ENCODE data around the gene MDFI. TPM values are rescaled to one million over a fixed set of nuclear protein-coding genes. Genes with fewer than 3 reads are reported as not detected.

Gene MDFI
- total and polyA plus RNA-seq, 4 donors = 40.6 to 155 (median 151) TPM

DNA sequence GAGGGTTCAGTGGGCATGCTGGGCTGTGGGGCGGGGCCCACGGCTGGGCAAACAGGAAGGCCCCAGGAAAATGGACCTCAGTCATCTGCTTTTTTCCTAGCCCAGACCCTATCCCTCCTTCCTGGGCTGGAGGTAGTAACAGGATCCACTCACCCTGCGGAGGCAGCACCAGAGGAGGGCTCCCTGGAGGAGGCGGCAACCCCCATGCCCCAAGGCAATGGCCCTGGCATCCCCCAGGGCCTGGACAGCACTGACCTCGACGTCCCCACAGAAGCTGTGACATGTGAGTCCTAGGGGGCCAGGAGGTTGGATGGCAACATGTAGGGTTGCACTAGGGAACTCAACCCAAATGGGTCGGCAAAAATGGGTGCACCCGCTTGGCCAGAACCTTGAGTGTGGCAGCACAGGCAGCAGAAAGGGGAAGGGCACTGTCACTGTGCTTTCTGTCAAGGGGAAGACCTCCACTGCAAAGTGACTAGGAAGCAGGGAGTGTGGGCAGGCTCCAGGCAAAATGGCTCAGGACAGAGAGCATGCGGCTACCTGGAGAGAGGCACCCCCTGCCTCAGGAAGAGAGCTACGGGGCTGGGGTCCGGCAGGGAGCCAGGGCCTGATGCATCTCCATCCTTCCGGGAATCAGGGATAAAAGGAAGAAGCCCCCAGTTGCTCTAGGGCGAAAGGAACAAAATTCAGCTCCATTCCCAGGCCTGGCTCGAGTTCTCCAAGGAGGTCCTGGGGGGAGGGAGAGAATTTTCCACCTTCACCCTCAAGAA, 7.9 kb downstream of the MDFI start:
- Histone ChIP-seq H3K27me3 (ENCODE audit: control insufficient read depth, insufficient read depth, low read length) (peaks cover 2% of the 10 kb centered on the region), H3K4me3 (ENCODE audit: low read depth, low read length) (no peak overlapping the region), H3K36me3 (ENCODE audit: control insufficient read depth, insufficient read depth, low read length) (peaks cover 64% of the 10 kb centered on the region), H3K27ac (ENCODE audit: low read depth, low read length) (no peak overlapping the region), H3K9me3 (ENCODE audit: control insufficient read depth, insufficient read depth, low read length) (no peaks in the 10 kb centered on the region), H3K4me1 (ENCODE audit: control insufficient read depth, insufficient read depth, low read length) (peaks cover 69% of the 10 kb centered on the region)
- DNase-seq (ENCODE audit: low read depth in 4 of 6, low spot score in 6 of 6) = no peak
- 69% methylated on average over 10 of the region's 14 CpGs for WGBS (ENCODE audit: insufficient coverage)

DNA sequence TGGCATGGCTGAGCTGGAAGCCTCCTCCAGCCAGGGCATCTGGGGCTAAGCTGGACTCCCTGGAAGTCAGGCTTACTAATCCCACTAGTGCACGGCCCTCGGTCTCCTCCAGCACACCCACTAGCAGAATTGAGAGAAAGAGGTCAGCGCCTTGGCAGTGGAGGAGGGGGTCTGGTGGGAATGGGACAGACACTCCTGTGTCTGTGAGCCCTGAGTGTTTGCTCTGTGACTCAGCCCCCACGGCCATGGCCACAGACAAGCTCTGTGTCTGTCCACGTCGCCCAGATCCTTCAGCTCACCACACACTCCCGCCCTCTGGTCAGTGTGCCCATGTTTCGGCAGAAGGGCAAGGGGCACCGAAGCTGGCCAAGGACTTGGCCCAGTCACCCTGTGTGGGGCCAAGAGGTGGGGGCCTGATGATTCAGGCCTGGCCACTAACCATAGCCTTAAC, 8.8 kb downstream of the MDFI start:
- Histone ChIP-seq H3K36me3 (ENCODE audit: control insufficient read depth, insufficient read depth, low read length) (peaks cover 73% of the 10 kb centered on the region), H3K4me3 (ENCODE audit: low read depth, low read length) (no peak overlapping the region)

DNA sequence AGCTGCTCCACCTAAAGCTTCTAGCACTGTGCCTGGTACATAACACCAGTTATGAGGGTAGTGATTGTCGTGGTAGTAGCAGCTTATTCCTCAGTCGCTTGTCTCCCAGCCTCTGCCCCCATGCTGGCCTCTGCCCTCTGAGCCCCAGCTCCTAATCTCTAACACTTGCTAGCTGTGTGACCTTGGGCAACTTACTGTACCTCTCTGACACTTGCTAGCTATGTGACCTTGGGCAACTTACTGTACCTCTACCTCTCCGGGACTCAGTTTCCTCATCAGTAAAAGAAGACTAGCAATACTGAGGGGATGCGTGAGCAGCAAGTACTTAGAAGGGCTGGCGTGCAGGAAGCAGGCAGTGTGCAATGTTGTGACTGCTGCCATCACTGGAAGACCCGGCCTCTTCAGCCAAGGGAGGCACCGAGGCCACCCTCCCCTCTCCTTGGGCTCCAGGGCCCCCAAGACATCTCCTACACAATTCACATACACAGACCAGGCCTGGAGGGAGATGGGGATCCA, 9.9 kb downstream of the MDFI start:
- Histone ChIP-seq H3K27ac (ENCODE audit: low read depth, low read length) (no peak overlapping the region), H3K4me3 (ENCODE audit: low read depth, low read length) (no peak overlapping the region), H3K27me3 (ENCODE audit: control insufficient read depth, insufficient read depth, low read length) (peaks cover 2% of the 10 kb centered on the region), H3K4me1 (ENCODE audit: control insufficient read depth, insufficient read depth, low read length) (peaks cover 54% of the 10 kb centered on the region), H3K36me3 (ENCODE audit: control insufficient read depth, insufficient read depth, low read length) (peaks cover 75% of the 10 kb centered on the region), H3K9me3 (ENCODE audit: control insufficient read depth, insufficient read depth, low read length) (no peaks in the 10 kb centered on the region)
- DNase-seq (ENCODE audit: low read depth in 4 of 6, low spot score in 6 of 6) = no peak
- 81% methylated on average over 4 of the region's 7 CpGs for WGBS (ENCODE audit: insufficient coverage)

More for the DNA sequence above, 8.8 kb downstream of the MDFI start:
- no peak for DNase-seq (ENCODE audit: low read depth in 4 of 6, low spot score in 6 of 6)
- peaks cover 63% of the 10 kb centered on the region for H3K4me1 ChIP-seq (ENCODE audit: control insufficient read depth, insufficient read depth, low read length)
- peaks cover 2% of the 10 kb centered on the region for H3K27me3 ChIP-seq (ENCODE audit: control insufficient read depth, insufficient read depth, low read length)
- no peak overlapping the region for H3K27ac ChIP-seq (ENCODE audit: low read depth, low read length)
- 87% methylated on average over 5 of the region's 9 CpGs for WGBS (ENCODE audit: insufficient coverage)
- no peaks in the 10 kb centered on the region for H3K9me3 ChIP-seq (ENCODE audit: control insufficient read depth, insufficient read depth, low read length)

DNA sequence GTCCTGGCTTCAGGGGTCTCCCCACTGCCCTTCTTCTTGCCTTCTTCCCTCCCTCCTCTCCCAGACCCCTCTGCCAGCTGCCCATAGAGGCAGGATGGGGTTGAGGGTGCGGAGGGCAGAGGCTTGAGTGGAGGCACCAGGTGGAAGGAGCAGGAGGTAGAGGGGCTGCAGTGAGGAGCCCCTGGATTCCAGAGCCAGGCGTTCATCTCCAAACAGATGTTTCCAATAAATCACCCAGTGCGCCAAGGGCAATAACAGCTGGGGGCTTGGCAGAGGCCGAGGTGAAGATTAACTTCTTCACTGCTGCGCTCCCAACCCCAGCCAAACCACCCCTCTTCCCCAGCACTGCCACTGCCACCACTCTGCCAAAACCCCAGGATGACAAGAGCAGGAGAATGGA, 10.7 kb downstream of the MDFI start:
- H3K36me3 ChIP-seq (ENCODE audit: control insufficient read depth, insufficient read depth, low read length) = peaks cover 83% of the 10 kb centered on the region
- peaks cover 53% of the 10 kb centered on the region for H3K4me1 ChIP-seq (ENCODE audit: control insufficient read depth, insufficient read depth, low read length)
- no peak overlapping the region for H3K27ac ChIP-seq (ENCODE audit: low read depth, low read length)
- no peak for DNase-seq (ENCODE audit: low read depth in 4 of 6, low spot score in 6 of 6)
- peaks cover 2% of the 10 kb centered on the region for H3K27me3 ChIP-seq (ENCODE audit: control insufficient read depth, insufficient read depth, low read length)
- 32% methylated on average over 3 of the region's 5 CpGs for WGBS (ENCODE audit: insufficient coverage)
- no peaks in the 10 kb centered on the region for H3K9me3 ChIP-seq (ENCODE audit: control insufficient read depth, insufficient read depth, low read length)
- no peak overlapping the region for H3K4me3 ChIP-seq (ENCODE audit: low read depth, low read length)

DNA sequence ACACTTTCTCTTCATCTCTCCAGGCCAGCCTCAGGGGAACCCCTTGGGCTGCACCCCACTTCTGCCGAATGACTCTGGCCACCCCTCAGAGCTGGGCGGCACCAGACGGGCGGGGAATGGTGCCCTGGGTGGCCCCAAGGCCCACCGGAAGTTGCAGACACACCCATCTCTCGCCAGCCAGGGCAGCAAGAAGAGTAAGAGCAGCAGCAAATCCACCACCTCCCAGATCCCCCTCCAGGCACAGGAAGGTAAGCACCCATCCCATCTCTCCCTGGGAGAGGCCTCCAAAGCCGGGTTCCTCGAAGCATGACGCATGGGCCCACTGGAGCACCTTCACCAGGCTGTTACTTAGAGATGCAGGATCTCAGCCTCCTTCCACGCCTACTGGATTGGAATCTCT, 11.3 kb downstream of the MDFI start:
- Histone ChIP-seq H3K4me1 (ENCODE audit: control insufficient read depth, insufficient read depth, low read length) (peaks cover 49% of the 10 kb centered on the region), H3K4me3 (ENCODE audit: low read depth, low read length) (no peak overlapping the region), H3K27ac (ENCODE audit: low read depth, low read length) (no peak overlapping the region), H3K36me3 (ENCODE audit: control insufficient read depth, insufficient read depth, low read length) (peaks cover 83% of the 10 kb centered on the region), H3K9me3 (ENCODE audit: control insufficient read depth, insufficient read depth, low read length) (no peaks in the 10 kb centered on the region), H3K27me3 (ENCODE audit: control insufficient read depth, insufficient read depth, low read length) (no peaks in the 10 kb centered on the region)
- DNase-seq (ENCODE audit: low read depth in 4 of 6, low spot score in 6 of 6) = no peak
- 87% methylated on average over 10 of the region's 10 CpGs for WGBS (ENCODE audit: insufficient coverage)

DNA sequence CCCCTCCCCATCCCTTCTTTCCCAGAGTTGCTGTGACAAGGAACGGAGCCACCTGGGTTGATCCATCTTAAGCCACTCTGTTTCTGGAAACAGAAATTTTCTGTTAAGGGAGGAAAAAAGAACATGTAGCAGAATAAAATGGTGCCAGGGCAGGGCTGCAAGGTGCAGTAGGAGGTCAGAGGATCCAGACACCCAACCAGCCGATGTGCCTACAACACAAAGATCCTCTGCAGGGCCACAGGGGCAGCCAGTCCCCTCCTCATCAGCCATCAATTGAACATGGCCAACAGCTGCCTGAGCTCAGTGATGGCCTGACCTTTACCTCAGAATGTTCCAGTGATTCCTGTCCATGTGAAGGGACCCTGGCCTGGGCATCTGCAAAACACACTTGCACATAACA, 11.9 kb downstream of the MDFI start:
- DNase-seq (ENCODE audit: low read depth in 4 of 6, low spot score in 6 of 6) = no peak
- H3K4me3 ChIP-seq (ENCODE audit: low read depth, low read length) = no peak overlapping the region
- peaks cover 81% of the 10 kb centered on the region for H3K36me3 ChIP-seq (ENCODE audit: control insufficient read depth, insufficient read depth, low read length)
- H3K9me3 ChIP-seq (ENCODE audit: control insufficient read depth, insufficient read depth, low read length) = no peaks in the 10 kb centered on the region
- WGBS (ENCODE audit: insufficient coverage) = 88% methylated on average over 1 of the region's 2 CpGs
- no peaks in the 10 kb centered on the region for H3K27me3 ChIP-seq (ENCODE audit: control insufficient read depth, insufficient read depth, low read length)
- no peak overlapping the region for H3K27ac ChIP-seq (ENCODE audit: low read depth, low read length)
- H3K4me1 ChIP-seq (ENCODE audit: control insufficient read depth, insufficient read depth, low read length) = peaks cover 47% of the 10 kb centered on the region

DNA sequence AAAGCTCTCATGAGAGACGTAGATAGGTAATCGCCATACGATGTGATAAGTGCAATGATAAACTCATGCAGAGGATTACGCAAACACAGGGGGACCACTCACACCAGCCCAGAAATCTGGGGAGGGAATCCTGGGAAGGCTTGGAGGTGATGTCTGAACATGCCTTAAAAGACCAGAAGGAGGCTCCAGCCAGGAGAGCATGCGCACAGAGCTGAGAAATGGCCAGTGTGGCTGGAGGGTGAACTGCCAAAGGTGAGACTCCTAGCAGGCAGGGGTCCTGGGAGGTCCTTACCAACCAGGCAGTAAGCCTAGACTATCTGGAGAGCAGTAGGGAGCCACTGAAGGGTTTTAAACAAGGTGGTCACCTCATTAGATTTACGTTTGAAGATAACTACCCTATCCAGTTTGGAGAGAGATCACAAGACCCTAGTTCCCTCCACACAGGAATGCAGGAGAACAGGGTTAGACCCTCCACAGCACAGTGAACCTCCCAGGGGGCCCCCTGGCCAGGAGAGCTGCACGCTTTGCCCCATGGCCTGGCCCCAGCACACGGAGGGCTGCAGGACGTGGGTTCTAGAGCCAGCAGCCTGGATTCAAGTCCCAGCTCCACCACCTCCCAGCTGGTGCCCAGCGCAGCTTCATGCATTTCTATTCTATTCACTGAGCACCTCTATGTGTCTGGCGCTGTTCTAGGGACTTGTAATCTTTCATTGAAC, 13.1 kb downstream of the MDFI start:
- Histone ChIP-seq H3K4me1 (ENCODE audit: control insufficient read depth, insufficient read depth, low read length) (peaks cover 42% of the 10 kb centered on the region), H3K27me3 (ENCODE audit: control insufficient read depth, insufficient read depth, low read length) (no peaks in the 10 kb centered on the region), H3K4me3 (ENCODE audit: low read depth, low read length) (no peak overlapping the region), H3K27ac (ENCODE audit: low read depth, low read length) (no peak overlapping the region), H3K36me3 (ENCODE audit: control insufficient read depth, insufficient read depth, low read length) (peaks cover 70% of the 10 kb centered on the region), H3K9me3 (ENCODE audit: control insufficient read depth, insufficient read depth, low read length) (no peaks in the 10 kb centered on the region)
- DNase-seq (ENCODE audit: low read depth in 4 of 6, low spot score in 6 of 6) = no peak
- WGBS (ENCODE audit: insufficient coverage) = 85% methylated on average over 10 of the region's 11 CpGs

DNA sequence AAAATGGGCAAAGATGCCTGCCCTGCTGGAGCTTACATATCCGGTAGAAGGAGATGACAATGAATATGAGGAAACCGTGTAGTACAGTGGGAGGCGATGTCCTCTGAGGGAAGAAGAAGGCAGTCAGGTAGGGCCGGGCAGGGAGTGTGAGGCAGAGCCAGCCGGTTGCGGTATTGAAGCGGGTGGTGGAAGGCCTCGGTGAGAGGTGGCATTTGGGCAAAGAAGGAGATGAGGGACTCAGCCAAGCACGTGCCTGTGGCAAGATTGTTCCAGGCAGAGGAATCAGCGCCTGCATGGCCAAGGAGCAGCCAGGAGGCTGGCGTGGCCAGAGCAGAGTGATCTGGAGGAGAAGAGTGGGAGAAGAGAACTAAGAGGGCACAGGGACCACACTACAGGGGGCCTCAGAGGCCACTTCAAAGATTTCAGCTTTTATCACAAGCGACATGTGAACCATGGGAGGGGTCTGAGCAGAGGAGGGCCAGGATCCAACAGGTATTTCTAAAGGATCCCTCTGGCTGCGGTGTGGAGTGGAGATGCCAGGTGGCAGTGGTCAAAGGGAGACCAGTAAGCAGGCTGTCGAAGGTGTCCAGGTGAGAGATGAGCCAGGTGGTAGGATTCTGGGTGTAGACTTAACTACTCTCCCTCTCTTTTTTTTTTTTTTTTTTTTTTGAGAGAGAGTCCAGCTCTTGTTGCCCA, 13.8 kb downstream of the MDFI start:
- Histone ChIP-seq H3K36me3 (ENCODE audit: control insufficient read depth, insufficient read depth, low read length) (peaks cover 66% of the 10 kb centered on the region), H3K4me1 (ENCODE audit: control insufficient read depth, insufficient read depth, low read length) (peaks cover 40% of the 10 kb centered on the region), H3K9me3 (ENCODE audit: control insufficient read depth, insufficient read depth, low read length) (no peaks in the 10 kb centered on the region), H3K27me3 (ENCODE audit: control insufficient read depth, insufficient read depth, low read length) (no peaks in the 10 kb centered on the region), H3K4me3 (ENCODE audit: low read depth, low read length) (no peak overlapping the region), H3K27ac (ENCODE audit: low read depth, low read length) (no peak overlapping the region)
- DNase-seq (ENCODE audit: low read depth in 4 of 6, low spot score in 6 of 6) = no peak
- 84% methylated on average over 12 of the region's 14 CpGs for WGBS (ENCODE audit: insufficient coverage)

DNA sequence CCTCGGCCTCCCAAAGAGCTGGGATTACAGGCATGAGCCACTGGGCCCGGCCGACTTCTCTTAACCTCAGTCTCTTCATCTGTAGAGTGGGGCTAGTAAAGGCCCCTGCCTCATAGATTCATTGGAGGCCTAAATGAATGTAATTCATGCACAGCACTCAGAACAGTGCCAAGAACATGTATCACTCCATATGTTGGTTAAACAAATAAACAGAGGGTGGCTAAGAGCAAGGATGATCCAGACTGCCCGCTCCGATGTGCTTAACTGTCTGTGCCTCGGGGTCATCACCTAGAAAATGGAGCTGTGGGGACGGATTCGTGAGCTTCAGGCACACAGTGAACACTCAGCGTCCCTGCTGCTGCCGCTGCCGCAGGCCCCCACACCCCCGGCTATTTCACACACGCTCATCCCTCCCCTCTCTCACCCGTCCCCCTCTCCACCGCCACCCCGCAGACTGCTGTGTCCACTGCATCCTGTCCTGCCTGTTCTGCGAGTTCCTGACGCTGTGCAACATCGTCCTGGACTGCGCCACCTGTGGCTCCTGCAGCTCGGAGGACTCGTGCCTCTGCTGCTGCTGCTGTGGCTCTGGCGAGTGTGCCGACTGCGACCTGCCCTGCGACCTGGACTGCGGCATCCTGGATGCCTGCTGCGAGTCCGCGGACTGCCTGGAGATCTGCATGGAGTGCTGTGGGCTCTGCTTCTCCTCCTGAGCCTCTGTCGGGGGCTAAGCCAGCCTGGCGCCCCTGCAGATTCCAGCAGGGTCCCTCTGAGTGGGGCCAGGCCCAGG, 14.8 kb downstream of the MDFI start:
- Histone ChIP-seq H3K36me3 (ENCODE audit: control insufficient read depth, insufficient read depth, low read length) (peaks cover 57% of the 10 kb centered on the region), H3K27ac (ENCODE audit: low read depth, low read length) (no peak overlapping the region), H3K4me1 (ENCODE audit: control insufficient read depth, insufficient read depth, low read length) (peaks cover 40% of the 10 kb centered on the region), H3K4me3 (ENCODE audit: low read depth, low read length) (no peak overlapping the region), H3K9me3 (ENCODE audit: control insufficient read depth, insufficient read depth, low read length) (no peaks in the 10 kb centered on the region), H3K27me3 (ENCODE audit: control insufficient read depth, insufficient read depth, low read length) (peaks cover under 1% of the 10 kb centered on the region)
- WGBS (ENCODE audit: insufficient coverage) = 73% methylated on average over 30 of the region's 32 CpGs
- DNase-seq (ENCODE audit: low read depth in 4 of 6, low spot score in 6 of 6) = no peak
